Cardiac muscle cell (in vitro differentiated cells and primary cell): Measurements from ENCODE around the gene PXT1. TPM values are rescaled to one million over a fixed set of nuclear protein-coding genes. Genes with fewer than 3 reads are reported as not detected.

Experiments used
- DNase-seq, 2 donors: peaks; one replicate each; pipeline versions ENCODE4 v3.0.0 to v3.0.0-alpha.2; 2010 to 2017; ENCODE audit warnings: low read depth in 1 of 2, low spot score in 1 of 2
- H3K27ac ChIP-seq: fragments of 200-600 bp; sonication (generic); 2 replicates; pipeline ENCODE4 v1.5.1; 2016
- H3K27me3 ChIP-seq: fragments of 200-600 bp; sonication (generic); 2 replicates; pipeline ENCODE4 v1.6.0; 2016; ENCODE audit warnings: control low read depth
- H3K36me3 ChIP-seq: fragments of 200-600 bp; sonication (generic); 2 replicates; pipeline ENCODE4 v1.5.1; 2016; ENCODE audit warnings: control low read depth
- H3K4me1 ChIP-seq: fragments of 200-600 bp; sonication (generic); 2 replicates; pipeline ENCODE4 v1.8.1; 2017; ENCODE audit warnings: low read depth, mild to moderate bottlenecking, mixed run types
- H3K4me3 ChIP-seq: fragments of 200-600 bp; sonication (generic); 2 replicates; pipeline ENCODE4 v1.5.1; 2016; ENCODE audit warnings: mild to moderate bottlenecking
- H3K9me3 ChIP-seq: fragments of 200-600 bp; sonication (generic); 2 replicates; pipeline ENCODE4 v1.5.1; 2017; ENCODE audit warnings: low read depth, mild to moderate bottlenecking, control low read depth
- CTCF ChIP-seq: IDR thresholded peaks from 2 replicates; pipeline ENCODE4 v1.5.1; 2012; ENCODE audit warnings: low read depth, mild to moderate bottlenecking, low read length
- polyA plus RNA-seq: library from polyadenylated mRNA; unstranded; fragments of >200 nt; fragmentation: Nextera tagmentation; extraction: Ambion mirVana; gene quantifications from 2 replicates; pipeline ENCODE4 v1.2.1, GENCODE V29; 2016
- total RNA-seq: library from RNA; depleted of rRNA; stranded (reverse); fragments of >200 nt; gene quantifications from 2 replicates; pipeline ENCODE4 v1.2.3, GENCODE V29; 2016

Gene PXT1
- total and polyA plus RNA-seq, 2 experiments from 2014 or later = 0.31 TPM; not detected in 1

GRCh38 chr6:36431197-36431596 lies 11.5 kb downstream of the PXT1 start:
- no peak overlapping the region for H3K4me3 ChIP-seq
- no peaks in the 10 kb centered on the region for H3K9me3 ChIP-seq
- no peak for TF ChIP-seq CTCF
- H3K27ac ChIP-seq = peak overlapping the region; percentile 74
- no peaks in the 10 kb centered on the region for H3K36me3 ChIP-seq
- DNase-seq = no peak
- H3K4me1 ChIP-seq = peaks cover 15% of the 10 kb centered on the region
- no peaks in the 10 kb centered on the region for H3K27me3 ChIP-seq

- DNase-seq = peak; percentile 38 to 60
- no peaks in the 10 kb centered on the region for H3K27me3 ChIP-seq
- no peak for TF ChIP-seq CTCF
Measured at GRCh38 chr6:36430351-36430750, 12.3 kb downstream of the PXT1 start.

GRCh38 chr6:36428911-36429310 lies 13.7 kb downstream of the PXT1 start:
- no peak overlapping the region for H3K27ac ChIP-seq
- H3K9me3 ChIP-seq = no peaks in the 10 kb centered on the region
- no peaks in the 10 kb centered on the region for H3K36me3 ChIP-seq
- no peaks in the 10 kb centered on the region for H3K27me3 ChIP-seq
- DNase-seq = no peak
- no peak for TF ChIP-seq CTCF
- no peak overlapping the region for H3K4me3 ChIP-seq
- H3K4me1 ChIP-seq = peaks cover 15% of the 10 kb centered on the region

More at GRCh38 chr6:36430351-36430750, 12.3 kb downstream of the PXT1 start:
- H3K27ac ChIP-seq = peak overlapping the region; percentile 74
- H3K4me1 ChIP-seq = peaks cover 15% of the 10 kb centered on the region
- no peaks in the 10 kb centered on the region for H3K9me3 ChIP-seq
- no peak overlapping the region for H3K4me3 ChIP-seq
- no peaks in the 10 kb centered on the region for H3K36me3 ChIP-seq

GRCh38 chr6:36426622-36427021 lies 16.0 kb downstream of the PXT1 start:
- Histone ChIP-seq H3K36me3 (no peaks in the 10 kb centered on the region), H3K9me3 (no peaks in the 10 kb centered on the region), H3K27ac (no peak overlapping the region), H3K4me1 (peaks cover 7% of the 10 kb centered on the region), H3K27me3 (no peaks in the 10 kb centered on the region), H3K4me3 (no peak overlapping the region)
- TF ChIP-seq CTCF = no peak
- no peak for DNase-seq

GRCh38 chr6:36423101-36423824 lies 19.4 kb downstream of the PXT1 start:
- peak; percentile 99 to 100 for DNase-seq
- no peaks in the 10 kb centered on the region for H3K9me3 ChIP-seq
- TF ChIP-seq CTCF = peak; percentile 78
- no peaks in the 10 kb centered on the region for H3K36me3 ChIP-seq
- peak overlapping the region; percentile 73 for H3K27ac ChIP-seq
- no peaks in the 10 kb centered on the region for H3K27me3 ChIP-seq
- H3K4me3 ChIP-seq = peak overlapping the region; percentile 21
- H3K4me1 ChIP-seq = peaks cover 4% of the 10 kb centered on the region
